Glomerular visceral epithelial cell (primary cell): Measurements from ENCODE around the gene CLCN2.

Experiments used
- DNase-seq: peaks from one replicate; pipeline ENCODE4 v3.0.0-alpha.2; 2016; ENCODE audit errors: extremely low spot score

The CLCN2 gene

GRCh38 chr3:184361532-184361931 lies at the start of gene CLCN2, which contains the start of gene POLR2H:
TSS of gene CLCN2 (minus strand) at chr3:184361605. CDS start at chr3:184361479, 126 bp downstream.
TSS of gene POLR2H (plus strand) at chr3:184361710. CDS start at chr3:184363493, 1,783 bp downstream.
- peak; percentile 70 for DNase-seq

- DNase-seq: no peak
Measured at GRCh38 chr3:184409946-184410500, 48.6 kb upstream of the CLCN2 start.

- no peak for DNase-seq
Measured at GRCh38 chr3:184409331-184409926, 48.0 kb upstream of the CLCN2 start.

GRCh38 chr3:184405075-184406030 lies 43.9 kb upstream of the CLCN2 start:
- no peak for DNase-seq

GRCh38 chr3:184399410-184399809 lies 38.0 kb upstream of the CLCN2 start:
- peak; percentile 65 for DNase-seq

GRCh38 chr3:184395320-184395660 lies 33.9 kb upstream of the CLCN2 start:
- no peak for DNase-seq

- peak; percentile 32 for DNase-seq
Measured at GRCh38 chr3:184391266-184391665, 29.9 kb upstream of the CLCN2 start.

- no peak for DNase-seq
Measured at GRCh38 chr3:184389935-184390528, 28.6 kb upstream of the CLCN2 start.

GRCh38 chr3:184389384-184389783 lies 28.0 kb upstream of the CLCN2 start:
- DNase-seq: no peak

- DNase-seq: no peak
Measured at GRCh38 chr3:184388936-184389230, 27.5 kb upstream of the CLCN2 start.

GRCh38 chr3:184388164-184388935 lies 26.9 kb upstream of the CLCN2 start:
- no peak for DNase-seq

GRCh38 chr3:184387174-184387714 lies 25.8 kb upstream of the CLCN2 start:
- DNase-seq: no peak

GRCh38 chr3:184386047-184386806 lies 24.8 kb upstream of the CLCN2 start:
- DNase-seq: no peak

GRCh38 chr3:184384856-184385422 lies 23.5 kb upstream of the CLCN2 start:
- no peak for DNase-seq

GRCh38 chr3:184384342-184384741 lies 22.9 kb upstream of the CLCN2 start:
- DNase-seq: no peak

GRCh38 chr3:184383033-184383740 lies 21.8 kb upstream of the CLCN2 start:
- no peak for DNase-seq

- DNase-seq: no peak
Measured at GRCh38 chr3:184382326-184383032, 21.1 kb upstream of the CLCN2 start.

GRCh38 chr3:184381261-184382224 lies 20.1 kb upstream of the CLCN2 start:
- no peak for DNase-seq
